ENCODE measurements around the gene CENPX.

Gene CENPX

GRCh38 chr17:82028966-82029365 is 6.3 kb upstream of the CENPX start:
- H3K4me3 ChIP-seq (ENCODE audit: low read length), result no peak overlapping the region
- TF ChIP-seq ZNF274 (IDR thresholded peaks at IDR 0.05; ENCODE audit: low read depth, low read length), result no peak

DNA sequence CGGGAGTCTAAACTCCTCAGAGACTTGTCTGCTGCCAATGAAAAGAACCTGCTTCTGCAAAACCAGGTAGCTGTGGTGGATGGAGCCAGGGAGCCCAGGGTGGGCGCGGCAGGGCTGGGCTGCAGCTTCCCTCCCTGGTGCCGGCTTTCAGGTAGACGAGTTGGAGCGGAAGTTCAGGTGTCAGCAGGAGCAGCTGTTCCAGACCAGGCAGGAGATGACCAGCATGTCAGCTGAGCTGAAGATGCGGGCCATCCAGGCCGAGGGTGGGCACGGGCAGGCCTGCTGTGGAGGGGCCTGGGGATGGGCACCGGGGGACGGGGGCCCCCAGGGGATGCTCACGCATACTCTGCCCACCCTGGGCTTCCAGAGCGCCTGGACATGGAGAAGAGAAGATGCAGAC is 5.6 kb upstream of the CENPX start:
- H3K4me3 ChIP-seq (ENCODE audit: low read length), result no peak overlapping the region
- no peak for TF ChIP-seq ZNF274 (IDR thresholded peaks at IDR 0.05; ENCODE audit: low read depth, low read length)

DNA sequence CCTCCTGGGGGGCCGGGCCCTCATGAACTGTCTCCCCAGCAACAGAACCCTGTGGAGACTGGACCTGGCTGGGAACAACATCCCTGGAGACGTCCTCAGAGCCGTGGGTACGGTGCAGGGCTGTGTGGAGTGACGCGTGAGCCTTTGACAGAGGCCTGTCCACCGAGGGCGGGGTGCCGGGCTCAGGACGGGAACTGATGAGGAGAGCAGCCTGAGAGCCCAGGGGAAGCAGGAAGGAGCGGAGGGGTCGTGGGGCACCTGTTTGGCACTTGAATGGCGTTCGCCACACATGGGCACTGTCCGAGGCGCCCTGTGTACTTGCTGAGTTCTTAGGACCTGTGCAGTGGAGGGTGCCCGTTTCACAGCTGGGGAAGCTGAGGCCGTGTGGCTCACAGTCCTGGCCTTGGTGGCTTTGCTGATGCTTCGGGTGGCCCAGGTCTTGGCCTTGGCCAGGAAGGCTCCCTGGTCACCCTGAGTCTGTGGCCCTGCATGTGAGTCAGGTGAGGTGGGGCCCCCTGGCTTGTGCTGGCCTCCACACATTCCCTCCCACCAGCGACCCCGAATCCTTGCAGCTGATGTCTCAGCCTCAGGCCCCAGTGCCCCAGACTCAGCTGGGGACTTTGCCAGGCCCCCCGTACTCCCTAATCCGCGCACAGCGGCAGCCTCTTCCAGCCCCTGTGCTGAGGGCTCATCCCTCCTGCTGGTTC is 2.9 kb upstream of the CENPX start:
- no peak overlapping the region for H3K4me3 ChIP-seq (ENCODE audit: low read length)
- no peak for TF ChIP-seq ZNF274 (IDR thresholded peaks at IDR 0.05; ENCODE audit: low read depth, low read length)

- no peak for TF ChIP-seq ZNF274 (IDR thresholded peaks at IDR 0.05; ENCODE audit: low read depth, low read length)
Measured at GRCh38 chr17:82024859-82025258, 2.2 kb upstream of the CENPX start.

GRCh38 chr17:82023447-82024241 is 966 bp upstream of the CENPX start:
- no peak for TF ChIP-seq ZNF274 (IDR thresholded peaks at IDR 0.05; ENCODE audit: low read depth, low read length)
- H3K4me3 ChIP-seq (ENCODE audit: low read length), result peak overlapping the region; percentile 78

More at GRCh38 chr17:82024859-82025258, 2.2 kb upstream of the CENPX start:
- H3K4me3 ChIP-seq (ENCODE audit: low read length), result no peak overlapping the region

DNA sequence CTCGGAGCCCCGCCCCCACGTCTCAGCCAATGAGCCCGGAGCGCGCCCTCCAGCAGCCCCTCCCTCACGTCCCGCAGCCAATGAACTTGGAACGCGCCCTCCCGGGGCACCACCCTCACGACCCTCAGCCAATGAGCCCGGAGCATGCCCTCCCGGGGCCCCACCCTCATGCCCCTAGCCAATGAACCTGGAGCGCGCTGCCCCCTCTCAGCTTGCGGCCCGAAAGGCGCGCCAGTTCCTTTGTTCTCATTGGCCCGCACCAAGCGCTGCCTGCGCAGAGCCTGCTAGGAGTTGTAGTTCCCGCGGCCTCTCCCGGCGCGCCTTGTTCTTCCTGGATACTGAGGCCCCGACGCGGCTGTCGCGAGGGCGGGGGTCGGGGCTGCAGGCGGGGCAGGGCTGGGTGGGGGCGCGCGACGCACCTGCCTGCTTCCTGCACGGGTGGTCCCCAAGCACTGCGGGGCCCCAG is 336 bp upstream of the CENPX start, which contains the start of gene LRRC45:
TSS of gene LRRC45 (plus strand) at position 325 of the 466 bp plus-strand sequence. CDS start 339 bp downstream, outside the sequence.
- peak within 1 kb of the TSS; percentile 78 for H3K4me3 ChIP-seq (ENCODE audit: low read length)
- TF ChIP-seq ZNF274 (IDR thresholded peaks at IDR 0.05; ENCODE audit: low read depth, low read length), result no peak

DNA sequence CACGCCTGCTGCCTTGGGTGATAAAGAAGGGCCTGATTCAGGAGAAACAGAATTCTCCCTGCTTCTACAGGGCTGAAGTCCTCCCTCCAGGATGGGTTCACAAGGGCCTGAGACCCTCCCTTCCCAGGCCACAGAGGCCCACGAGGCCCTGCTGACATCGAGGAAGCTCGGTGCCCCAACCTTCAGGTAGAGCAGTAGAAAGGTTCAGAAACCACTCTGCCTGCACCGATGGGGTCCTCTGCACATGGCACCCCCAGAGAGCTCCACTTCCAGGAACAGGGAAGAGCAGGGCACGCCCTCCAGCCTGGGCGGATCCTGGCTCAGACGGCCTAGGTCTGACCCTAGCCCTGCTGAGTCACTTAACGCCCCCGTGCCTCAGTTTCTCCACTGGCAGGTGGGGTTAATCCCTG is 773 bp downstream of the CENPX start:
- no peak for TF ChIP-seq ZNF274 (IDR thresholded peaks at IDR 0.05; ENCODE audit: low read depth, low read length)
- peak overlapping the region; percentile 75 for H3K4me3 ChIP-seq (ENCODE audit: low read length)

GRCh38 chr17:82021107-82021899 is 1.4 kb downstream of the CENPX start:
- H3K4me3 ChIP-seq (ENCODE audit: low read length), result peak overlapping the region; percentile 75; the same call in 1 of the 2 replicates
- TF ChIP-seq ZNF274 (IDR thresholded peaks at IDR 0.05; ENCODE audit: low read depth, low read length), result no peak

DNA sequence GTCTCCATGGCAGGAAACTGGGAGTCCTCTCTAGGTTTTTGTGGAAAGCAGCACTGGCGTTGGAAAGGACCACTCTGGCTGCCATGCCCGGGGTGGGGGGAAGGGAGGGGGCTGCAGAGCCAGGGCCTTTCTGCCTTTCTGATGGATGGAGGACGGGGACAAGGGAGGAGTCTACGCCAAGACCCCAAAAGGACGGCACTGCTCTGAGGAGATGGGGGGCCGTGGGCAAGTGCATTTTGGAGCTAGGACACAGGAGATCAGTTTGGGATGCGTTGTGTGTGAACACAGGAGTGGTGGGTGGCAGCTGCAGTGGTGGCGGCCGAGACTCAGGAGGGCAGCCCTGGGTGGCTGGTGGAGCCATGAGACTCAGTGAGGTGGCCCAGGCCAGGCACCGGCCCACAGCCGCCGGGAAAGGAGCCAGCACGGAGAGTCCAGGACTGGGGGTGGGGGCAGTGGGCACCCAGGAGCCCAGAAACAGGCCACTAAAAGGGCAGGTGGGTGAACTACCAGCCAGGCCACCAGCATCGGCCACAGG is 2.0 kb downstream of the CENPX start:
- no peak for TF ChIP-seq ZNF274 (IDR thresholded peaks at IDR 0.05; ENCODE audit: low read depth, low read length)
- H3K4me3 ChIP-seq (ENCODE audit: low read length), result no peak overlapping the region

DNA sequence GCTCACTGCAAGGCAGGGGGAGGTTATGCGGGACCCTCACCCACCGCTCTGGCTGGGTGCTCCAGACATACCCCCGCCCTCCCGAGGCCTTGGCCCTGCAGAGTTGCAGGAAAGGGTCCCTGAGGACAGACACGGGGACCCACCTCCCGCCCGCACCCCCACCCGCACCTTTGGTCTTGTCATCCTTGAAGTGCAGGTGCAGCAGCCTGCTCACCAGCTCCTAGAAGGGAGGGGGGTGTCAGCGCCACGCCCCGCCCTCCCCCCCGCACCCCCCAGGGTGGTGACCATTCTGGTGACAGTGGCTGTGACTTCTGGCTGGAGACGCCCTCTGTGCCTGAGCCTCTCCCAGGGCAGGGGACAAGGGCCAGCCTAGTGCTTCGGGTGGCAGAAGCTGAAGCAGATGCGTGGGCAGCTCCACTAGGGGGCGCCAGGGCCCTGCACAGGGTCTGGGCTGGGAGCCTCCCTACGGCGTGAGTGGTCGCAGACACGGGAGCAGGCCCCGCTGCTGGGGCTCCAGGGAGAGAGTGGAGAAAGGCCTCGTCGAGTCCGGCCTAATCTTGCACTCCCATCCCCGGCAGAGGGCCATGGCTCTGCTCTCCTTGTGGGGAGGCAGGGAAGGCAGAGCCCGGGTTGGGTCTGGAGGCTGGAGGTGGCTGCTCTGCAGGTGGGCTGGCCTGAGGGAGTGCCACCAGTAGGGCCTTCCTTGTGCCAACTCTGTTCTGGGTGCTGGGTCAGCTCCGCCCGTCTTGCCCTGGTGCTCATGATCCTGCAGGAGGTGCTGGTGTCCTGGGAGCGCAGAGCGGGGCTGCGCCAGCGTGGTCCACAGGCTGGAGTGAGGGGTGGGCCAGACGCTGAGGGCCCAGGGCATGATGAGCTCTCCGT is 2.7 kb downstream of the CENPX start:
- H3K4me3 ChIP-seq (ENCODE audit: low read length), result no peak overlapping the region
- no peak for TF ChIP-seq ZNF274 (IDR thresholded peaks at IDR 0.05; ENCODE audit: low read depth, low read length)

GRCh38 chr17:82018989-82019689 is 3.5 kb downstream of the CENPX start:
- no peak overlapping the region for H3K4me3 ChIP-seq (ENCODE audit: low read length)
- TF ChIP-seq ZNF274 (IDR thresholded peaks at IDR 0.05; ENCODE audit: low read depth, low read length), result no peak

DNA sequence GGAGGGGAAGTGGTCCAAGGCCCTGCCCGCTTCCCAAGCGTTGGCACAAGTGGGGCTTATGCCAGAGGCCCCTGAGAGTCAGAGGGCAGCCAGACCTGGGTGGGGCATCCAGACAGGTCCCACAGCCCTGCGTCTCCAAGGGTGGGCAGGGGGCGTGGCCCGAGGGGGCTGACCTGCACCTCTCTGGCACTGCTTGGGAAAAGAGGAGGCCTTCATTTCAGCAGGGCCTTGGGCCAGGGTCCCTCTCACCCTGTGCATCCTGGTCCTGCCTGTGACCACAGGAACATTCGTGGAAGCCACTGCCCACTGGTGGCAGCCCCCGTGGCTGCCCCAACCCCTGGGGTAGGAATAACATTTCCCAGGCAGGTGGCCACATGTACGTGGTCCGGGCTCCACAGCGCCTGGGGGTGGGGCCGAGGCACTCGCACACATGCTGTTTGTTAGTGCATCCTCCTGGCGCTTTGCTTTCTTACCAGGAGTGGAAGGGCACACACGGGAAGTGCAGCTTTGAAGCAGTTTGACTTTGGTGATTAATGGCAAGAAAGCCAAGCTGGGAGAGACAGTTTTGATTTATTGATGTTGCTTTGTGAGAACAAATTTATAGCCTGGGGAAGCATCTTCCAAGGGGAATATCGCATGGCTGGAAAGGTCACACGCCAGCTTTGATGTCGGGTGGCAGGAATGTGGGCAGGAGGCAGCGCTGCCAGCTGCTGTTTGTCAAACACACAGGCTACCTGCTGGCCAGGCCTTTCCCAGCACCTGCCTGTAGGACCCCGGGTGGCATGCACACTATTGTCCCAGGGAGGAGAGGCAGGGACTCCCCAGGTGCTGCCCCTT is 4.3 kb downstream of the CENPX start:
- no peak overlapping the region for H3K4me3 ChIP-seq (ENCODE audit: low read length)
- TF ChIP-seq ZNF274 (IDR thresholded peaks at IDR 0.05; ENCODE audit: low read depth, low read length), result no peak

Data from GM08714 (cell line).